Activated naive CD8-positive, alpha-beta T cell (primary cell): ENCODE measurements around the gene PIGP.
"Not testable (repeated sequence)": the region's sequence is repeated elsewhere in the genome, so short reads cannot be mapped to it uniquely, and the experiment has no call there.

Experiments
- H3K27ac Mint-ChIP-seq: one replicate; pipeline ENCODE4 v1.8.0; 2021; ENCODE audit warnings: mixed read lengths
- H3K27me3 Mint-ChIP-seq: one replicate; pipeline ENCODE4 v1.8.0; 2021; ENCODE audit warnings: mixed read lengths
- H3K36me3 Mint-ChIP-seq: one replicate; pipeline ENCODE4 v1.8.0; 2021; ENCODE audit warnings: mixed read lengths
- H3K4me1 Mint-ChIP-seq: one replicate; pipeline ENCODE4 v1.8.0; 2021; ENCODE audit warnings: low read depth, mixed read lengths
- H3K4me3 Mint-ChIP-seq: one replicate; pipeline ENCODE4 v1.8.0; 2021; ENCODE audit warnings: mild to moderate bottlenecking, mixed read lengths
- H3K9me3 Mint-ChIP-seq: one replicate; pipeline ENCODE4 v1.8.0; 2021; ENCODE audit warnings: low read depth, mixed read lengths

PIGP gene

GRCh38 chr21:37065561-37066177 is 7.2 kb downstream of the PIGP start:
- Mint-ChIP-seq H3K4me1 (peaks cover 11% of the 10 kb centered on the region), H3K36me3 (peaks cover 13% of the 10 kb centered on the region), H3K27me3 (no peaks in the 10 kb centered on the region), H3K27ac (no peak overlapping the region), H3K9me3 (no peaks in the 10 kb centered on the region), H3K4me3 (no peak overlapping the region)

- Mint-ChIP-seq H3K27me3 (no peaks in the 10 kb centered on the region), H3K4me3 (no peak overlapping the region), H3K36me3 (peaks cover 13% of the 10 kb centered on the region), H3K4me1 (peaks cover 11% of the 10 kb centered on the region), H3K9me3 (no peaks in the 10 kb centered on the region), H3K27ac (no peak overlapping the region)
Measured at GRCh38 chr21:37064841-37065240, 8.0 kb downstream of the PIGP start.

- Mint-ChIP-seq H3K4me1 (peaks cover 11% of the 10 kb centered on the region), H3K27ac (no peak overlapping the region), H3K4me3 (no peak overlapping the region), H3K27me3 (no peaks in the 10 kb centered on the region), H3K9me3 (no peaks in the 10 kb centered on the region), H3K36me3 (peaks cover 8% of the 10 kb centered on the region)
Measured at GRCh38 chr21:37063433-37063832, 9.4 kb downstream of the PIGP start.

- H3K4me1 Mint-ChIP-seq = peaks cover 12% of the 10 kb centered on the region
- no peak overlapping the region for H3K4me3 Mint-ChIP-seq
- no peak overlapping the region for H3K27ac Mint-ChIP-seq
- H3K9me3 Mint-ChIP-seq = no peaks in the 10 kb centered on the region
- no peaks in the 10 kb centered on the region for H3K27me3 Mint-ChIP-seq
- H3K36me3 Mint-ChIP-seq = peaks cover 7% of the 10 kb centered on the region
Measured at GRCh38 chr21:37062593-37062935, 10.3 kb downstream of the PIGP start.

- Mint-ChIP-seq H3K4me1 (peaks cover 12% of the 10 kb centered on the region), H3K27ac (no peak overlapping the region)
Measured at GRCh38 chr21:37061926-37062592, 10.8 kb downstream of the PIGP start.

GRCh38 chr21:37060296-37060695 is 12.6 kb downstream of the PIGP start:
- Mint-ChIP-seq H3K36me3 (peaks cover 7% of the 10 kb centered on the region), H3K4me3 (no peak overlapping the region), H3K4me1 (peaks cover 12% of the 10 kb centered on the region), H3K27ac (no peak overlapping the region), H3K27me3 (no peaks in the 10 kb centered on the region), H3K9me3 (no peaks in the 10 kb centered on the region)

More at GRCh38 chr21:37061926-37062592, 10.8 kb downstream of the PIGP start:
- Mint-ChIP-seq H3K27me3 (no peaks in the 10 kb centered on the region), H3K36me3 (peaks cover 7% of the 10 kb centered on the region), H3K9me3 (no peaks in the 10 kb centered on the region), H3K4me3 (no peak overlapping the region)

GRCh38 chr21:37059181-37059580 is 13.7 kb downstream of the PIGP start:
- Mint-ChIP-seq H3K9me3 (no peaks in the 10 kb centered on the region), H3K27me3 (no peaks in the 10 kb centered on the region), H3K4me1 (peaks cover 12% of the 10 kb centered on the region), H3K27ac (no peak overlapping the region), H3K4me3 (no peak overlapping the region), H3K36me3 (no peaks in the 10 kb centered on the region)

- no peaks in the 10 kb centered on the region for H3K9me3 Mint-ChIP-seq
- no peaks in the 10 kb centered on the region for H3K36me3 Mint-ChIP-seq
- no peak overlapping the region for H3K4me3 Mint-ChIP-seq
- peaks cover 12% of the 10 kb centered on the region for H3K4me1 Mint-ChIP-seq
- no peaks in the 10 kb centered on the region for H3K27me3 Mint-ChIP-seq
- H3K27ac Mint-ChIP-seq = no peak overlapping the region
Measured at GRCh38 chr21:37058261-37058660, 14.6 kb downstream of the PIGP start.

GRCh38 chr21:37057614-37058013 is 15.3 kb downstream of the PIGP start:
- H3K4me3 Mint-ChIP-seq = no peak overlapping the region
- no peaks in the 10 kb centered on the region for H3K36me3 Mint-ChIP-seq
- no peak overlapping the region for H3K27ac Mint-ChIP-seq
- H3K27me3 Mint-ChIP-seq = no peaks in the 10 kb centered on the region
- no peaks in the 10 kb centered on the region for H3K9me3 Mint-ChIP-seq
- H3K4me1 Mint-ChIP-seq = peaks cover 12% of the 10 kb centered on the region

GRCh38 chr21:37055271-37055855 is 17.5 kb downstream of the PIGP start:
- H3K4me1 Mint-ChIP-seq = peaks cover 6% of the 10 kb centered on the region
- H3K36me3 Mint-ChIP-seq = no peaks in the 10 kb centered on the region
- no peak overlapping the region for H3K27ac Mint-ChIP-seq
- no peaks in the 10 kb centered on the region for H3K9me3 Mint-ChIP-seq
- no peaks in the 10 kb centered on the region for H3K27me3 Mint-ChIP-seq
- no peak overlapping the region for H3K4me3 Mint-ChIP-seq

- not testable (repeated sequence) for H3K4me1 Mint-ChIP-seq, H3K9me3 Mint-ChIP-seq, H3K27ac Mint-ChIP-seq, H3K27me3 Mint-ChIP-seq, H3K36me3 Mint-ChIP-seq, H3K4me3 Mint-ChIP-seq
Measured at GRCh38 chr21:37049741-37050140, 23.1 kb downstream of the PIGP start.

GRCh38 chr21:37047079-37047478 is 25.8 kb downstream of the PIGP start:
- Mint-ChIP-seq H3K4me1 (peaks cover 11% of the 10 kb centered on the region), H3K9me3 (no peaks in the 10 kb centered on the region), H3K4me3 (no peak overlapping the region), H3K27ac (no peak overlapping the region), H3K36me3 (peaks cover 2% of the 10 kb centered on the region), H3K27me3 (no peaks in the 10 kb centered on the region)

- Mint-ChIP-seq H3K36me3 (peaks cover 2% of the 10 kb centered on the region), H3K4me1 (peaks cover 11% of the 10 kb centered on the region), H3K27me3 (no peaks in the 10 kb centered on the region), H3K9me3 (no peaks in the 10 kb centered on the region), H3K4me3 (no peak overlapping the region), H3K27ac (no peak overlapping the region)
Measured at GRCh38 chr21:37045556-37045955, 27.3 kb downstream of the PIGP start.

- peaks cover 11% of the 10 kb centered on the region for H3K4me1 Mint-ChIP-seq
- H3K27ac Mint-ChIP-seq = no peak overlapping the region
- no peak overlapping the region for H3K4me3 Mint-ChIP-seq
- no peaks in the 10 kb centered on the region for H3K27me3 Mint-ChIP-seq
- H3K36me3 Mint-ChIP-seq = peaks cover 2% of the 10 kb centered on the region
- H3K9me3 Mint-ChIP-seq = no peaks in the 10 kb centered on the region
Measured at GRCh38 chr21:37045149-37045548, 27.7 kb downstream of the PIGP start.

- H3K9me3 Mint-ChIP-seq = no peaks in the 10 kb centered on the region
- H3K27ac Mint-ChIP-seq = no peak overlapping the region
- H3K27me3 Mint-ChIP-seq = no peaks in the 10 kb centered on the region
- H3K36me3 Mint-ChIP-seq = peaks cover 2% of the 10 kb centered on the region
- H3K4me3 Mint-ChIP-seq = no peak overlapping the region
- H3K4me1 Mint-ChIP-seq = peaks cover 11% of the 10 kb centered on the region
Measured at GRCh38 chr21:37044643-37045042, 28.2 kb downstream of the PIGP start.

GRCh38 chr21:37043818-37044217 is 29.1 kb downstream of the PIGP start:
- H3K4me3 Mint-ChIP-seq = no peak overlapping the region
- H3K27me3 Mint-ChIP-seq = no peaks in the 10 kb centered on the region
- H3K9me3 Mint-ChIP-seq = no peaks in the 10 kb centered on the region
- H3K4me1 Mint-ChIP-seq = peaks cover 11% of the 10 kb centered on the region
- H3K27ac Mint-ChIP-seq = no peak overlapping the region
- H3K36me3 Mint-ChIP-seq = peaks cover 2% of the 10 kb centered on the region
